ENCODE results near the gene RAC2.

GRCh38 chr22:37230673-37231405 is 13.2 kb downstream of the RAC2 start:
- no peak for TF ChIP-seq POLR2AphosphoS5 (IDR thresholded peaks at IDR 0.05)
- no peak for TF ChIP-seq CTCF (IDR thresholded peaks at IDR 0.05)
